Endothelial cell (in vitro differentiated cells): ENCODE results near the gene MPL. TPM values are rescaled to one million over a fixed set of nuclear protein-coding genes. Genes with fewer than 3 reads are reported as not detected.

Experiments
- DNase-seq: peaks from one replicate; pipeline ENCODE4 v3.0.0; 2021; ENCODE audit warnings: low spot score
- H3K27ac Mint-ChIP-seq: one replicate; pipeline ENCODE4 v1.8.0; 2021; ENCODE audit warnings: mixed read lengths, inconsistent platforms; ENCODE audit not compliant: unreplicated experiment
- H3K27me3 Mint-ChIP-seq: one replicate; pipeline ENCODE4 v1.8.0; 2021; ENCODE audit warnings: mild to moderate bottlenecking, moderate library complexity, mixed read lengths, inconsistent platforms; ENCODE audit not compliant: unreplicated experiment
- H3K36me3 Mint-ChIP-seq: one replicate; pipeline ENCODE4 v1.8.0; 2021; ENCODE audit warnings: mild to moderate bottlenecking, low read depth, mixed read lengths, inconsistent platforms; ENCODE audit not compliant: unreplicated experiment
- H3K4me1 Mint-ChIP-seq: one replicate; pipeline ENCODE4 v1.8.0; 2021; ENCODE audit warnings: mild to moderate bottlenecking, mixed read lengths, inconsistent platforms; ENCODE audit not compliant: unreplicated experiment
- H3K4me3 Mint-ChIP-seq: one replicate; pipeline ENCODE4 v1.8.0; 2021; ENCODE audit warnings: mild to moderate bottlenecking, mixed read lengths, inconsistent platforms; ENCODE audit not compliant: unreplicated experiment
- H3K9me3 Mint-ChIP-seq: one replicate; pipeline ENCODE4 v1.8.0; 2021; ENCODE audit warnings: mixed read lengths, inconsistent platforms; ENCODE audit not compliant: unreplicated experiment
- total RNA-seq: library from RNA; stranded (reverse); fragmentation: NEBNext Ultra II Directional; extraction: Animal tissue kit (Norgen Biotek cat#: 25700); gene quantifications from one replicate; pipeline ENCODE4 v1.2.1, GENCODE V29; 2021; ENCODE audit not compliant: unreplicated experiment
- TF ChIP-seq, protein P1 (sequence below): fragments of 200-600 bp; sonication (generic); IDR thresholded peaks from one replicate; pipeline ENCODE4 v1.5.0; 2021; ENCODE audit warnings: antibody characterized with exemption; ENCODE audit not compliant: unreplicated experiment

MPL gene
- total RNA-seq, 1 donor from 2014 or later, result 6.2 TPM

DNA sequence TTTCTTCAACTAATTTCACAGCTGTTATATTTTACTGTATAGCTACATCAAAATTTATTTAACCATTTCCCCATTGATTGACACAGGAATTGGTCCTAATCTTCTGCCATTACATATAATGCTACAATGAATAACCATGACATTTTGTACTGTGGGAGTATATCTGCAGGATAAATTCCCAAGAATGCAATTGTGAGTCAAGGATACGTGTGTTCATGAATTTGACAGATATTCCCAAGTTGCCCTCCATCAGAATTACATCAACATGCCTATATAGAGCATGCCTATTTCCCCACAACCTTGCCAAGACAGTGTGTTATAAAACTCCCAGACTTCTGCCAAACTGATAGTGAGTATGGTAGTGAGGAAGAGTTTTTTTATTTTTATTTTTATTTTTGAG lies 39.6 kb upstream of the MPL start:
- Mint-ChIP-seq H3K4me3 (peak overlapping the region; percentile 43), H3K4me1 (peaks cover 66% of the 10 kb centered on the region), H3K36me3 (peaks cover 13% of the 10 kb centered on the region), H3K27me3 (peaks cover 9% of the 10 kb centered on the region), H3K27ac (peak overlapping the region; percentile 54), H3K9me3 (no peaks in the 10 kb centered on the region)
- no peak for DNase-seq
- TF ChIP-seq, protein P1, sequence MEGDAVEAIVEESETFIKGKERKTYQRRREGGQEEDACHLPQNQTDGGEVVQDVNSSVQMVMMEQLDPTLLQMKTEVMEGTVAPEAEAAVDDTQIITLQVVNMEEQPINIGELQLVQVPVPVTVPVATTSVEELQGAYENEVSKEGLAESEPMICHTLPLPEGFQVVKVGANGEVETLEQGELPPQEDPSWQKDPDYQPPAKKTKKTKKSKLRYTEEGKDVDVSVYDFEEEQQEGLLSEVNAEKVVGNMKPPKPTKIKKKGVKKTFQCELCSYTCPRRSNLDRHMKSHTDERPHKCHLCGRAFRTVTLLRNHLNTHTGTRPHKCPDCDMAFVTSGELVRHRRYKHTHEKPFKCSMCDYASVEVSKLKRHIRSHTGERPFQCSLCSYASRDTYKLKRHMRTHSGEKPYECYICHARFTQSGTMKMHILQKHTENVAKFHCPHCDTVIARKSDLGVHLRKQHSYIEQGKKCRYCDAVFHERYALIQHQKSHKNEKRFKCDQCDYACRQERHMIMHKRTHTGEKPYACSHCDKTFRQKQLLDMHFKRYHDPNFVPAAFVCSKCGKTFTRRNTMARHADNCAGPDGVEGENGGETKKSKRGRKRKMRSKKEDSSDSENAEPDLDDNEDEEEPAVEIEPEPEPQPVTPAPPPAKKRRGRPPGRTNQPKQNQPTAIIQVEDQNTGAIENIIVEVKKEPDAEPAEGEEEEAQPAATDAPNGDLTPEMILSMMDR, result no peak

DNA sequence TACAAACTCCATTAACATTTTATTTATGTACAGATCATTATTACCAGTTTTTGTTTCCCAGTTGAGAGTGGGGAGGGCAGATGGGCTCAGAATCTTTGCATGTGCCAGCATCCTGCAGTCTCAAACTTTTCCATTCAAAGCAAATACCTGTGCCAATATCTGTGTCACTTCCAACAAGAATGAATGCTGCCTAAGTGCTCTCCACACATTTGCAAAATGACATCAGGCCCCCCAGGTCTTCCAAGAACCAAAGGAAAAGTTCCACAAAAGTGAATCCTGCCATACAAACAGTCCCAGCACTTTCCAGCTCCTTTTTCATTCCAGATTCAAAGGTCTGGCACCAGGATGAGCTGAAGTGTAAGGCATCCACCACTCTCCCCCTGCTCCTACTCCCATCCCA lies 38.5 kb upstream of the MPL start:
- Mint-ChIP-seq H3K27ac (peak overlapping the region; percentile 99), H3K27me3 (peaks cover 10% of the 10 kb centered on the region), H3K9me3 (no peaks in the 10 kb centered on the region), H3K36me3 (peaks cover 22% of the 10 kb centered on the region), H3K4me3 (no peak overlapping the region), H3K4me1 (peaks cover 72% of the 10 kb centered on the region)
- TF ChIP-seq, protein P1, result no peak
- no peak for DNase-seq

DNA sequence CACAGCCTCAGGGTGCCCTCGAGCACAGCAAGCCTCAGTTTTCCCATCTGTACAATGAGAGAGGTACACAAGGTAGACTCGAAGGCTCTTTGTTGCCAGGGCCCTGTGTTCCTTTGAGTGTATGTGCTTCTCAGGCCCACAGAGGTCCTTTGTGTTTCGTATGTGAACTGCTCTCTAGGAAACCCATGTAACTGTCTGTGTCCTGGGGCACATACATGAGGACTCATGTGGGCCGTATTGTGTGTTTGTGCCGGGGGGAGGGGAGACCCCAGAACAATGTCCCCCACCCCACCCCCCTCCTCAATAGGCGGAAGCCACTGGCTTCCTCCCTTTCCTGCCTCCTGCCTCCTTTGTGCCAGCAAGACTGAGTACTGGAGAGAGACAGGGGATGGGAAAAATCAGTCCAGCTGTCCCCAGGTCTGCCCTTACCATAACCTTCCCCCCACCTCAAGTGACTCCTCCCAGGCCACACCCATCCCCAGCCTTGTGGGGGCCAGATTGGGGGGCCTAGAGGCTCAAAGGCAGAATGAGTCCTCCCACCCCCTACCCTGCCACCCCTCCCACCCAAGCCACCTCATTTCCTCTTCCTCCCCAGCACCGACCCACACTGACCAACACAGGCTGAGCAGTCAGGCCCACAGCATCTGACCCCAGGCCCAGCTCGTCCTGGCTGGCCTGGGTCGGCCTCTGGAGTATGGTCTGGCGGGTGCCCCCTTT lies 37.1 kb upstream of the MPL start, which contains the start of gene TIE1:
Gene TIE1, plus strand, starts transcription at position 605 of the 717 bp plus-strand sequence. Its CDS starts 90 bp downstream, at position 695.
- peak within 1 kb of the TSS; percentile 99 for H3K27ac Mint-ChIP-seq
- H3K27me3 Mint-ChIP-seq, result peaks cover 16% of the 10 kb centered on the region
- H3K36me3 Mint-ChIP-seq, result peaks cover 29% of the 10 kb centered on the region
- H3K4me1 Mint-ChIP-seq, result peaks cover 75% of the 10 kb centered on the region
- H3K9me3 Mint-ChIP-seq, result no peaks in the 10 kb centered on the region
- DNase-seq, result peak; percentile 79
- TF ChIP-seq, protein P1, result no peak
- peak within 1 kb of the TSS; percentile 97 for H3K4me3 Mint-ChIP-seq

DNA sequence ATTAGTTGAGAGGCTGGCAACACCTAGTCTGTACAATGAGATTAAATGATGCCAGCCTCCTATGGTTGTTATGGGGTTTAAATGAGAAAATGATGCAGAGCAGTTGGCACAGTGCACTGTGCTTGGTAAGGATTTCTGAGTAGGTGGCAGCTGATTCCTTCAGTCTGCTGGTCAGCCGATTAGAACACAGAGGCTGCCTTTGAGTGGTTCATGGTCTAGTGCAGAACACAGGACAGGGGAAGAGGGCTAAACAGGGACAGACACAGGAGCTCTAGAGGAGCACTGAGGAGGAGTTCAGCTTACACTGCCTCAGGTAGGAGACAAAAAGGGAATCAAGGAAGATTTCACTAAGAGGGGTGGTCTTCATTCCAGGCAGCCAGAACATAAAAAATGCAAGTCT lies 35.4 kb upstream of the MPL start:
- peak overlapping the region; percentile 65 for H3K27ac Mint-ChIP-seq
- H3K4me3 Mint-ChIP-seq, result peak overlapping the region; percentile 97
- peaks cover 44% of the 10 kb centered on the region for H3K36me3 Mint-ChIP-seq
- H3K27me3 Mint-ChIP-seq, result peaks cover 17% of the 10 kb centered on the region
- no peak for DNase-seq
- H3K4me1 Mint-ChIP-seq, result peaks cover 69% of the 10 kb centered on the region
- TF ChIP-seq, protein P1, result no peak
- H3K9me3 Mint-ChIP-seq, result no peaks in the 10 kb centered on the region

DNA sequence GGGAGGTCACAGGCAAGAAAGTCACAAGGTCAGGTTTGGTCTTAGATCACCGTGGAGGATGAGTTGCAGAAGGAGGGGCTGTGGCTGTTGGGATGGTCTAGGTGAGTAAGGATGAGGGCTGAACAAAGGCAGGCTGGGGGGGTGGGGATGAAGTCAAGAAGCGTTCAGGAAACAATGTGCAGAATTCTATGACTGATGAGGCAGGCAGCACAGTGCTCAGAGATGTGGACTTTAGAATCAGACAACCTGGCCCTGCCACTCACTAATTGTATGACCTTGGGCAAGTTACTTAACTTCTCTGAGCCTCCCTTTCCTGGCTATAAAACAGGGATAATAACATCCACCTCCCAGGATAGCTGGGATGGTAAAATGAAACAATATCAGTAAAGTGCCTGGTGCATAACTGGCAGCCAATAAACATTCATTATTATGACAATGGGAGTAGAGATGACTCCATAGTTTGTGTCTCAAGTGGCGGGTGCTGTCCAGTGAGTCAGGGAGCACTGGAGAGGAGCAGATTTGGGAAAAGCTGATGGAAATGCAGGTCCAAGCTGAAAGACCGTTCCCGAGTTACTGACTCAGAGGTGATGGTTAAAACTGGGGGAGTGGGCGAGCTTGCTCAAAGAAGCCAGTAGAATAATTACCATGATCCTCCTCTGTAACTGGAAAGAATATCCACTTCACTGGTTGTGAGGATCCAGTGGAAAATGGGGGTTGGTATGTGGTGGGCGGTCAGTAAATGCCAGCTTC lies 34.7 kb upstream of the MPL start:
- H3K9me3 Mint-ChIP-seq, result no peaks in the 10 kb centered on the region
- peaks cover 50% of the 10 kb centered on the region for H3K36me3 Mint-ChIP-seq
- peaks cover 20% of the 10 kb centered on the region for H3K27me3 Mint-ChIP-seq
- peak overlapping the region; percentile 97 for H3K4me3 Mint-ChIP-seq
- peaks cover 73% of the 10 kb centered on the region for H3K4me1 Mint-ChIP-seq
- no peak for DNase-seq
- TF ChIP-seq, protein P1, result no peak
- H3K27ac Mint-ChIP-seq, result peak overlapping the region; percentile 65
